Astrocyte (in vitro differentiated cells and primary cell): Measurements from ENCODE around the gene ZNRF1. TPM values are rescaled to one million over a fixed set of nuclear protein-coding genes. Genes with fewer than 3 reads are reported as not detected.

ENCODE experiments used
- DNase-seq: peaks from one replicate; pipeline ENCODE4 v3.0.0-alpha.2; 2010; ENCODE audit warnings: low read depth
- FAIRE-seq: peaks from 2 replicates; lab custom pipeline; 2011; peaks lifted over from hg19 to GRCh38; lab: Jason Lieb, UNC
- H2AFZ ChIP-seq: 2 replicates; pipeline ENCODE4 v1.6.0; 2012; ENCODE audit warnings: low read depth, low read length, inconsistent platforms
- H3K27ac ChIP-seq: 2 replicates; pipeline ENCODE4 v1.5.1; 2011; ENCODE audit warnings: low read depth, low read length, inconsistent platforms
- H3K27me3 ChIP-seq: 2 replicates; pipeline ENCODE4 v1.6.0; 2011; ENCODE audit warnings: low read length, inconsistent platforms; ENCODE audit not compliant: insufficient read depth
- H3K36me3 ChIP-seq: 2 replicates; pipeline ENCODE4 v1.5.1; 2011; ENCODE audit warnings: low read length, inconsistent platforms; ENCODE audit not compliant: insufficient read depth
- H3K4me1 ChIP-seq: 2 replicates; pipeline ENCODE4 v1.5.1; 2011; ENCODE audit warnings: low read length, inconsistent platforms; ENCODE audit not compliant: insufficient read depth
- H3K4me2 ChIP-seq: 2 replicates; pipeline ENCODE4 v1.6.0; 2012; ENCODE audit warnings: low read length, inconsistent platforms
- H3K4me3 ChIP-seq: 2 replicates; pipeline ENCODE4 v1.5.1; 2011; ENCODE audit warnings: low read depth, mild to moderate bottlenecking, low read length, inconsistent platforms; ENCODE audit not compliant: insufficient read depth
- H3K79me2 ChIP-seq: 2 replicates; pipeline ENCODE4 v1.6.0; 2012; ENCODE audit warnings: mild to moderate bottlenecking, low read length, inconsistent platforms; ENCODE audit not compliant: insufficient read depth
- H3K9ac ChIP-seq: 2 replicates; pipeline ENCODE4 v1.6.0; 2012; ENCODE audit warnings: mild to moderate bottlenecking, low read length, inconsistent platforms
- H3K9me3 ChIP-seq: 2 replicates; pipeline ENCODE4 v1.5.1; 2012; ENCODE audit warnings: low read depth, mild to moderate bottlenecking, low read length, inconsistent platforms; ENCODE audit not compliant: insufficient read depth
- H4K20me1 ChIP-seq: 2 replicates; pipeline ENCODE4 v1.6.0; 2012; ENCODE audit warnings: low read length, inconsistent platforms; ENCODE audit not compliant: insufficient read depth
- H3K27ac Mint-ChIP-seq: one replicate; pipeline ENCODE4 v1.8.0; 2021; ENCODE audit warnings: mild to moderate bottlenecking, mixed read lengths; ENCODE audit not compliant: unreplicated experiment
- H3K27me3 Mint-ChIP-seq: one replicate; pipeline ENCODE4 v1.8.0; 2021; ENCODE audit warnings: low read depth, mixed read lengths; ENCODE audit not compliant: unreplicated experiment
- H3K36me3 Mint-ChIP-seq: one replicate; pipeline ENCODE4 v1.8.0; 2021; ENCODE audit warnings: low read depth, mixed read lengths; ENCODE audit not compliant: unreplicated experiment
- H3K4me1 Mint-ChIP-seq: one replicate; pipeline ENCODE4 v1.8.0; 2021; ENCODE audit warnings: low read depth, mixed read lengths; ENCODE audit not compliant: unreplicated experiment
- H3K4me3 Mint-ChIP-seq: one replicate; pipeline ENCODE4 v1.8.0; 2021; ENCODE audit warnings: mild to moderate bottlenecking, moderate library complexity, mixed read lengths; ENCODE audit not compliant: unreplicated experiment
- H3K9me3 Mint-ChIP-seq: one replicate; pipeline ENCODE4 v1.8.0; 2021; ENCODE audit warnings: mild to moderate bottlenecking, mixed read lengths; ENCODE audit not compliant: unreplicated experiment
- EZH2 ChIP-seq: IDR thresholded peaks from 2 replicates; pipeline ENCODE4 v1.6.1; 2012; ENCODE audit warnings: mild to moderate bottlenecking, low read length, inconsistent platforms; ENCODE audit not compliant: insufficient read depth
- total RNA-seq: library from RNA; stranded (reverse); gene quantifications from 2 replicates; pipeline ENCODE4 v1.2.1, GENCODE V29; 2021
- TF ChIP-seq, protein P1 (sequence below): IDR thresholded peaks from 2 replicates; pipeline ENCODE4 v1.5.1; 2011; ENCODE audit warnings: low read depth, mild to moderate bottlenecking, inconsistent platforms, low read length, moderate library complexity; ENCODE audit not compliant: insufficient read depth

Gene ZNRF1
- total RNA-seq, 1 donor from 2014 or later, result 21.9 TPM

DNA sequence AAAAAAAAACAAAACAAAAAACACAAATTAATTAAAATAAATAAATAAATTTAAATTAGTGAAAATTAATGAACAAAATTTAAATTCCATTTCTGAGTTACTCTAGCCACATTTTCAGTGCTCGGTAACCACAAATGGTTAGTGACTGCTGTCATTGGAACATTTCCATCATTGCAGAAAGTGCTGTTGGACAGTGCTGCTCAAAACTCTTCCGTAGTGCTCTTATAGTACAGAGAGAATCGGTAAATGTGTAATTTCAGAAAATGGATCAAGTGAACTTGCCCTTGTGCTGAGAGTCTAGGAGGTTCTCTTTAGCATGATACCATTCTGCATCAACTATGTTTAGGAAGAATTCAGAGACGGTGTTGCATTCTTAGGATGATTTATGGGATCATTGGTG is 23.7 kb downstream of the ZNRF1 start:
- Histone ChIP-seq H3K4me1 (peaks cover 22% of the 10 kb centered on the region), H3K27me3 (no peaks in the 10 kb centered on the region), H2AFZ (no peak overlapping the region), H3K9ac (no peak overlapping the region), H3K4me2 (peak overlapping the region; percentile 35), H3K9me3 (peaks cover 4% of the 10 kb centered on the region), H4K20me1 (peaks cover 14% of the 10 kb centered on the region), H3K4me3 (no peak overlapping the region), H3K79me2 (peaks cover 85% of the 10 kb centered on the region), H3K36me3 (no peaks in the 10 kb centered on the region), H3K27ac (no peak overlapping the region)
- Mint-ChIP-seq H3K4me3 (no peak overlapping the region), H3K27ac (no peak overlapping the region), H3K36me3 (peaks cover 6% of the 10 kb centered on the region), H3K27me3 (no peaks in the 10 kb centered on the region), H3K4me1 (peaks cover 11% of the 10 kb centered on the region), H3K9me3 (peaks cover 8% of the 10 kb centered on the region)
- peak; percentile 42 for DNase-seq
- no peak for TF ChIP-seq EZH2
- TF ChIP-seq, protein P1, sequence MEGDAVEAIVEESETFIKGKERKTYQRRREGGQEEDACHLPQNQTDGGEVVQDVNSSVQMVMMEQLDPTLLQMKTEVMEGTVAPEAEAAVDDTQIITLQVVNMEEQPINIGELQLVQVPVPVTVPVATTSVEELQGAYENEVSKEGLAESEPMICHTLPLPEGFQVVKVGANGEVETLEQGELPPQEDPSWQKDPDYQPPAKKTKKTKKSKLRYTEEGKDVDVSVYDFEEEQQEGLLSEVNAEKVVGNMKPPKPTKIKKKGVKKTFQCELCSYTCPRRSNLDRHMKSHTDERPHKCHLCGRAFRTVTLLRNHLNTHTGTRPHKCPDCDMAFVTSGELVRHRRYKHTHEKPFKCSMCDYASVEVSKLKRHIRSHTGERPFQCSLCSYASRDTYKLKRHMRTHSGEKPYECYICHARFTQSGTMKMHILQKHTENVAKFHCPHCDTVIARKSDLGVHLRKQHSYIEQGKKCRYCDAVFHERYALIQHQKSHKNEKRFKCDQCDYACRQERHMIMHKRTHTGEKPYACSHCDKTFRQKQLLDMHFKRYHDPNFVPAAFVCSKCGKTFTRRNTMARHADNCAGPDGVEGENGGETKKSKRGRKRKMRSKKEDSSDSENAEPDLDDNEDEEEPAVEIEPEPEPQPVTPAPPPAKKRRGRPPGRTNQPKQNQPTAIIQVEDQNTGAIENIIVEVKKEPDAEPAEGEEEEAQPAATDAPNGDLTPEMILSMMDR, result no peak
- no peak for FAIRE-seq

DNA sequence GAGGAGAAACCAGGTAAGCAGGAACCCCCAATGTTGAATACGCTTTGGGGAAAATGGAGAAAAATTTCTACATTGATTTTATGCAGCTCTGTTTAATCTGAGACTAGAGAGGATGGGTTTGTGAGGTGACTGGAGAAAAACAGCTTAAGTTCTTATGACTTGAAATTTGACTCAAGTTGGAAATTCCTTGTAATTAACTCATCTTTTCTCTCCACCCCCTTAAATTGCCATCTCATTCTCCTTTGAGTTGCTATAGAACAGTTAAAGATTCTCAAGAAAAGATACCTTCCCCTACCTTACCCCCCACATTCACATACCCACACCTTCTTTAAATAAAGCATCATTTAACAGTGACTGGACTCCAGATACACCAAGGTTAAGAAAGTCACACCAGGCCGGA is 24.2 kb downstream of the ZNRF1 start:
- H3K9ac ChIP-seq, result peak overlapping the region; percentile 41
- no peaks in the 10 kb centered on the region for H3K36me3 ChIP-seq
- no peaks in the 10 kb centered on the region for H3K27me3 ChIP-seq
- no peak overlapping the region for H3K4me3 ChIP-seq
- H4K20me1 ChIP-seq, result peaks cover 19% of the 10 kb centered on the region
- peaks cover 8% of the 10 kb centered on the region for H3K9me3 Mint-ChIP-seq
- no peak overlapping the region for H2AFZ ChIP-seq
- peaks cover 4% of the 10 kb centered on the region for H3K9me3 ChIP-seq
- no peak overlapping the region for H3K27ac ChIP-seq
- H3K4me1 ChIP-seq, result peaks cover 24% of the 10 kb centered on the region
- H3K36me3 Mint-ChIP-seq, result peaks cover 6% of the 10 kb centered on the region
- TF ChIP-seq EZH2, result no peak
- TF ChIP-seq, protein P1, result no peak
- no peak overlapping the region for H3K27ac Mint-ChIP-seq
- H3K4me2 ChIP-seq, result peak overlapping the region; percentile 35
- no peak overlapping the region for H3K4me3 Mint-ChIP-seq
- H3K27me3 Mint-ChIP-seq, result no peaks in the 10 kb centered on the region
- H3K79me2 ChIP-seq, result peaks cover 84% of the 10 kb centered on the region
- FAIRE-seq (no peak), DNase-seq (peak; percentile 38)
- H3K4me1 Mint-ChIP-seq, result peaks cover 11% of the 10 kb centered on the region

DNA sequence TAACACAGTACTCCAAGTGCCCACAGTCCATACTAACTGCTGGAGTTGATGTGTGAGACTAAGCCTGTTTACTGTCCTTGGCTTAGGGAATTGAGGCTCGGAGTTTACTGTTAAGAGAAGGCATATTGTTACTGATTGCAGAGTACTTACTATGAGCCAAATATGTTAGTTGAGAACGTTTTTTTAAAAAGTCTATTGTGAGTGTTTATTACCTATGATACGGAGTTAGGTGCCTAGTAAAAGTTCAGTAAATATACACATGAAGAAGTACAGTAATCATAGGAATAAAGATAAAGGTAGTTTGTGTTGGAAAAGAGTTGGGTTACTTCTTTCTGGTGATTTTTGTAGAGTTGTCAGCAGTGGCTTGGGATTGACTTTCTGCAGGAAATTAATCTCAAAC is 25.4 kb downstream of the ZNRF1 start:
- Histone ChIP-seq H3K4me1 (peaks cover 20% of the 10 kb centered on the region), H3K9me3 (peaks cover 4% of the 10 kb centered on the region), H3K27ac (no peak overlapping the region), H4K20me1 (peaks cover 24% of the 10 kb centered on the region), H3K4me3 (no peak overlapping the region), H2AFZ (no peak overlapping the region), H3K36me3 (no peaks in the 10 kb centered on the region), H3K4me2 (no peak overlapping the region), H3K27me3 (no peaks in the 10 kb centered on the region), H3K9ac (no peak overlapping the region), H3K79me2 (peaks cover 82% of the 10 kb centered on the region)
- DNase-seq, result no peak
- Mint-ChIP-seq H3K36me3 (peaks cover 6% of the 10 kb centered on the region), H3K27ac (no peak overlapping the region), H3K4me1 (peaks cover 11% of the 10 kb centered on the region), H3K27me3 (no peaks in the 10 kb centered on the region), H3K9me3 (peaks cover 8% of the 10 kb centered on the region), H3K4me3 (no peak overlapping the region)
- FAIRE-seq, result no peak
- TF ChIP-seq, protein P1, result no peak
- no peak for TF ChIP-seq EZH2
